Suprapubic skin (tissue), 4 donors: ENCODE data around the gene ZNF599. TPM values are rescaled to one million over a fixed set of nuclear protein-coding genes. Genes with fewer than 3 reads are reported as not detected.

ENCODE experiments used
- DNase-seq, 2 donors: peaks; one replicate each; pipeline ENCODE4 v3.0.0-alpha.2; 2019; ENCODE audit warnings: low spot score in 2 of 2
- H3K27ac ChIP-seq: fragments of 200-600 bp; sonication (generic); one replicate; pipeline ENCODE4 v1.5.1; 2019
- H3K27me3 ChIP-seq: fragments of 200-600 bp; sonication (generic); one replicate; pipeline ENCODE4 v1.5.1; 2019
- H3K36me3 ChIP-seq: fragments of 200-600 bp; sonication (generic); one replicate; pipeline ENCODE4 v1.5.1; 2019
- H3K4me1 ChIP-seq: fragments of 200-600 bp; sonication (generic); one replicate; pipeline ENCODE4 v1.5.1; 2019
- H3K4me3 ChIP-seq: fragments of 200-600 bp; sonication (generic); one replicate; pipeline ENCODE4 v1.5.1; 2019; ENCODE audit warnings: mild to moderate bottlenecking
- H3K9me3 ChIP-seq: fragments of 200-600 bp; sonication (generic); one replicate; pipeline ENCODE4 v1.5.1; 2019
- EP300 ChIP-seq: sonication (generic); formaldehyde crosslinking; IDR thresholded peaks from one replicate; pipeline ENCODE4 v1.6.1; 2017; ENCODE audit warnings: antibody characterized with exemption
- POLR2A ChIP-seq, 2 donors: fragments of 450-650 bp; IDR thresholded peaks; one replicate each; pipeline ENCODE4 v1.6.1; 2017; ENCODE audit warnings: antibody characterized with exemption in 2 of 2, mild to moderate bottlenecking in 2 of 2, moderate library complexity in 2 of 2
- POLR2AphosphoS5 ChIP-seq, 3 donors: sonication (generic); formaldehyde crosslinking; IDR thresholded peaks; one replicate each; pipeline ENCODE4 v1.6.1; 2017; ENCODE audit warnings: antibody characterized with exemption in 3 of 3
- WGBS: methylation state at CpG from one replicate; pipeline ENCODE4 v1.1.5; 2018; 5-methylcytosine and 5-hydroxymethylcytosine counted together
- total RNA-seq, 4 donors: library from RNA; depleted of rRNA; stranded (reverse); fragments of >200 nt; gene quantifications; one replicate each; pipeline ENCODE4 v1.1.0, GENCODE V29; 2016
- TF ChIP-seq, protein P1 (sequence below), 2 donors: fragments of 200-600 bp in 1 of 2; fragments of 450-650 bp in 1 of 2; sonication (generic) in 1 of 2; IDR thresholded peaks; one replicate each; pipeline ENCODE4 v1.5.1; 2016 to 2019; ENCODE audit warnings: antibody characterized with exemption in 2 of 2, mild to moderate bottlenecking in 1 of 2, moderate library complexity in 1 of 2

The ZNF599 gene
- total RNA-seq, 4 donors from 2014 or later, result 3.4 to 12.8 (median 9.2) TPM

GRCh38 chr19:34773555-34773864 is 495 bp upstream of the ZNF599 start:
- TF ChIP-seq, protein P1, sequence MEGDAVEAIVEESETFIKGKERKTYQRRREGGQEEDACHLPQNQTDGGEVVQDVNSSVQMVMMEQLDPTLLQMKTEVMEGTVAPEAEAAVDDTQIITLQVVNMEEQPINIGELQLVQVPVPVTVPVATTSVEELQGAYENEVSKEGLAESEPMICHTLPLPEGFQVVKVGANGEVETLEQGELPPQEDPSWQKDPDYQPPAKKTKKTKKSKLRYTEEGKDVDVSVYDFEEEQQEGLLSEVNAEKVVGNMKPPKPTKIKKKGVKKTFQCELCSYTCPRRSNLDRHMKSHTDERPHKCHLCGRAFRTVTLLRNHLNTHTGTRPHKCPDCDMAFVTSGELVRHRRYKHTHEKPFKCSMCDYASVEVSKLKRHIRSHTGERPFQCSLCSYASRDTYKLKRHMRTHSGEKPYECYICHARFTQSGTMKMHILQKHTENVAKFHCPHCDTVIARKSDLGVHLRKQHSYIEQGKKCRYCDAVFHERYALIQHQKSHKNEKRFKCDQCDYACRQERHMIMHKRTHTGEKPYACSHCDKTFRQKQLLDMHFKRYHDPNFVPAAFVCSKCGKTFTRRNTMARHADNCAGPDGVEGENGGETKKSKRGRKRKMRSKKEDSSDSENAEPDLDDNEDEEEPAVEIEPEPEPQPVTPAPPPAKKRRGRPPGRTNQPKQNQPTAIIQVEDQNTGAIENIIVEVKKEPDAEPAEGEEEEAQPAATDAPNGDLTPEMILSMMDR (IDR thresholded peaks at IDR 0.05), result no peak
- TF ChIP-seq EP300, result no peak
- no peak for TF ChIP-seq POLR2AphosphoS5 (IDR thresholded peaks at IDR 0.05)
- TF ChIP-seq POLR2A (IDR thresholded peaks at IDR 0.05), result no peak
- 62% methylated on average over 2 of the region's 2 CpGs for WGBS
- no peak overlapping the region for H3K27ac ChIP-seq
- peaks cover 15% of the 10 kb centered on the region for H3K4me1 ChIP-seq
- no peaks in the 10 kb centered on the region for H3K27me3 ChIP-seq
- DNase-seq, result no peak
- H3K4me3 ChIP-seq, result peak overlapping the region; percentile 94
- peaks cover 13% of the 10 kb centered on the region for H3K36me3 ChIP-seq
- no peaks in the 10 kb centered on the region for H3K9me3 ChIP-seq

- DNase-seq, result no peak
- peaks cover 21% of the 10 kb centered on the region for H3K9me3 ChIP-seq
- H3K27me3 ChIP-seq, result no peaks in the 10 kb centered on the region
- no peak for TF ChIP-seq POLR2A (IDR thresholded peaks at IDR 0.05)
- H3K4me3 ChIP-seq, result no peak overlapping the region
- peaks cover 11% of the 10 kb centered on the region for H3K4me1 ChIP-seq
- WGBS, result 68% methylated on average over 3 of the region's 3 CpGs
- H3K27ac ChIP-seq, result no peak overlapping the region
- H3K36me3 ChIP-seq, result peaks cover 69% of the 10 kb centered on the region
Measured at GRCh38 chr19:34767951-34768350, 5.1 kb downstream of the ZNF599 start.

DNA sequence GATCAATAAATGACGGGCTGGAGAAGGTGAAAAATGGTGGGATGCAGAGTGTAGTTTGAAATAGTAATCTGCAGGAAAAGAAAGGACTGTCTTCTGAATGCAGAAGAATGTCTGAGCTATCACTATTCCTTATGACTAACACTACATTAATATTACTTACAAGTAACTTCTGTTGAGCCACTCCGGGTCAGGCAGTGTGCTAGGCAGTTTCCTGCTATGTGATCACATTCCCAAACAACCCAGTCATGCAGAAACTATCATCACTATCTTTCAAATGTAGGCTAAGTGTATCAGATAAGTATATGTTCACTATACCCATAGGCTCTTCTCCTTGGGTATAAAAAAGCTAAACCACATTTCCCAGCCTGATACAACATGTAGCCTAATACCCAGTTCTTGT is 6.6 kb downstream of the ZNF599 start:
- Histone ChIP-seq H3K4me3 (no peak overlapping the region), H3K4me1 (no peaks in the 10 kb centered on the region), H3K27me3 (no peaks in the 10 kb centered on the region), H3K27ac (no peak overlapping the region), H3K36me3 (peaks cover 81% of the 10 kb centered on the region), H3K9me3 (peaks cover 31% of the 10 kb centered on the region)
- DNase-seq, result no peak
- 100% methylated on average over 2 of the region's 2 CpGs for WGBS
- no peak for TF ChIP-seq POLR2A (IDR thresholded peaks at IDR 0.05)
- TF ChIP-seq POLR2AphosphoS5 (IDR thresholded peaks at IDR 0.05), result no peak
- no peak for TF ChIP-seq EP300
- TF ChIP-seq, protein P1 (IDR thresholded peaks at IDR 0.05), result no peak

- no peak for DNase-seq
- 98% methylated on average over 11 of the region's 11 CpGs for WGBS
- peaks cover 58% of the 10 kb centered on the region for H3K36me3 ChIP-seq
- H3K4me1 ChIP-seq, result no peaks in the 10 kb centered on the region
- H3K27ac ChIP-seq, result no peak overlapping the region
- H3K27me3 ChIP-seq, result no peaks in the 10 kb centered on the region
- peaks cover 71% of the 10 kb centered on the region for H3K9me3 ChIP-seq
- no peak overlapping the region for H3K4me3 ChIP-seq
- TF ChIP-seq POLR2AphosphoS5 (IDR thresholded peaks at IDR 0.05) (no peak), POLR2A (IDR thresholded peaks at IDR 0.05) (no peak), EP300 (no peak)
- TF ChIP-seq, protein P1 (IDR thresholded peaks at IDR 0.05), result no peak
Measured at GRCh38 chr19:34759218-34759917, 13.6 kb downstream of the ZNF599 start.

DNA sequence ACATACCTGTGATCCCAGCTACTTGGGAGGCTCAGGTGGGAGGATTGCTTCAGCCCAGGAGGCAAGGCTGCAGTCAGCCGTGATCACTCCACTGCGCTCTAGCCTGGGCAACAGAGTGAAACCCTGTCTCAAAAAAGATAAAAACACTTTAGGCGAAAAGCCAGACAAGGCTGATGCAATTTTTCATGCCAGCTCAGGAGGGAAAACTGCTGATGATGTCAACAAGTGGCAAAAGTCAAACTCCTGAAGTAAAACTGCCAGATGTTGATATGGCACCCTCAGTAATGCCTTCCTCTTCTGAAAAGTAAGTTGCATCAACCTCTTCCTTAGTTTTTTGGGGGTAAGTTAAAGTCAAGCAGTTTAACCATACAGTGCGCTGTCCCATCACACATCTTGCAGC is 15.6 kb downstream of the ZNF599 start:
- H3K4me3 ChIP-seq, result no peak overlapping the region
- peaks cover 42% of the 10 kb centered on the region for H3K36me3 ChIP-seq
- no peaks in the 10 kb centered on the region for H3K27me3 ChIP-seq
- H3K4me1 ChIP-seq, result no peaks in the 10 kb centered on the region
- no peak for DNase-seq
- WGBS, result 95% methylated on average over 4 of the region's 4 CpGs
- H3K9me3 ChIP-seq, result peaks cover 60% of the 10 kb centered on the region
- no peak for TF ChIP-seq POLR2AphosphoS5 (IDR thresholded peaks at IDR 0.05)
- no peak for TF ChIP-seq POLR2A (IDR thresholded peaks at IDR 0.05)
- TF ChIP-seq, protein P1 (IDR thresholded peaks at IDR 0.05), result no peak
- TF ChIP-seq EP300, result no peak
- H3K27ac ChIP-seq, result no peak overlapping the region
